GM12875 (cell line): Measurements from ENCODE around the gene SUSD2.

Experiments used
- H3K4me3 ChIP-seq: one replicate; pipeline ENCODE4 v1.5.1; 2011; ENCODE audit warnings: low read depth, low read length, control low read depth
- TF ChIP-seq, protein P1 (sequence below): IDR thresholded peaks from 2 replicates; pipeline ENCODE4 v1.5.1; 2011; ENCODE audit warnings: low read depth, mild to moderate bottlenecking, control low read depth, inconsistent platforms, low read length, moderate library complexity, borderline replicate concordance; ENCODE audit not compliant: insufficient read depth

Gene SUSD2

DNA sequence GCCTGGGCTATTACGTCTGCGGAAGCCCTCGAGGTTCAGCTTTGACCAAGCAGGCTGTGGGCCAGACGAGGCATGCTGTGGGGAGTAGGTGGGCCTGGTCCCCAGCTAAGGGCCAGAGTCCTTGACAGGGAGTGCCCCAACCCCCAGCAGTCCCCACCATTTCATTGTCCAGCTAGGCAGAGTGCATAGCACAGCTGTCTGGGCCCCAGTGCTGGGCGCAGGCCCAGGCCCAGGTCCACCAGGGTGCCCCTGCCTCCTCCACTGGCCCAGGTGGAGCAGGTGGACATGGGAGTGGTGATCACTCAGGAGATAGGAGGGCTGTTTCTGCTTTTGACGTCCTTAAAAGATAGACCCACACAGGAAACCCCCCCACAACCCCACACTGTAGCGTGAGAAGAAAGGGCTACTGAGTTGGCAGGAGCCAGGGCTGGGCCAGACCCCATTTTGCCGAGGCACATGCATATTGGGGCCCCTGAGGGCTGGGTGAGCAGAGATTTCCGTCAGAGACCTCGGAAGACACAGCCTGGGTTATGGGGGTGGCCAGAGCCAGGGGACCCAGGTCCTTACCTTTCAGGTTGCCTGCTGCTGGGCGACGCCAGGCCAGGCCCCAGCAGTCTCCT lies 11.7 kb upstream of the SUSD2 start:
- H3K4me3 ChIP-seq: no peak overlapping the region
- TF ChIP-seq, protein P1, sequence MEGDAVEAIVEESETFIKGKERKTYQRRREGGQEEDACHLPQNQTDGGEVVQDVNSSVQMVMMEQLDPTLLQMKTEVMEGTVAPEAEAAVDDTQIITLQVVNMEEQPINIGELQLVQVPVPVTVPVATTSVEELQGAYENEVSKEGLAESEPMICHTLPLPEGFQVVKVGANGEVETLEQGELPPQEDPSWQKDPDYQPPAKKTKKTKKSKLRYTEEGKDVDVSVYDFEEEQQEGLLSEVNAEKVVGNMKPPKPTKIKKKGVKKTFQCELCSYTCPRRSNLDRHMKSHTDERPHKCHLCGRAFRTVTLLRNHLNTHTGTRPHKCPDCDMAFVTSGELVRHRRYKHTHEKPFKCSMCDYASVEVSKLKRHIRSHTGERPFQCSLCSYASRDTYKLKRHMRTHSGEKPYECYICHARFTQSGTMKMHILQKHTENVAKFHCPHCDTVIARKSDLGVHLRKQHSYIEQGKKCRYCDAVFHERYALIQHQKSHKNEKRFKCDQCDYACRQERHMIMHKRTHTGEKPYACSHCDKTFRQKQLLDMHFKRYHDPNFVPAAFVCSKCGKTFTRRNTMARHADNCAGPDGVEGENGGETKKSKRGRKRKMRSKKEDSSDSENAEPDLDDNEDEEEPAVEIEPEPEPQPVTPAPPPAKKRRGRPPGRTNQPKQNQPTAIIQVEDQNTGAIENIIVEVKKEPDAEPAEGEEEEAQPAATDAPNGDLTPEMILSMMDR: no peak

- TF ChIP-seq, protein P1: no peak
- H3K4me3 ChIP-seq: no peak overlapping the region
These were observed 11.1 kb upstream of the SUSD2 start for GRCh38 chr22:24170188-24170587.

- no peak overlapping the region for H3K4me3 ChIP-seq
- TF ChIP-seq, protein P1: no peak
These were observed 10.7 kb upstream of the SUSD2 start for GRCh38 chr22:24170632-24171031.

DNA sequence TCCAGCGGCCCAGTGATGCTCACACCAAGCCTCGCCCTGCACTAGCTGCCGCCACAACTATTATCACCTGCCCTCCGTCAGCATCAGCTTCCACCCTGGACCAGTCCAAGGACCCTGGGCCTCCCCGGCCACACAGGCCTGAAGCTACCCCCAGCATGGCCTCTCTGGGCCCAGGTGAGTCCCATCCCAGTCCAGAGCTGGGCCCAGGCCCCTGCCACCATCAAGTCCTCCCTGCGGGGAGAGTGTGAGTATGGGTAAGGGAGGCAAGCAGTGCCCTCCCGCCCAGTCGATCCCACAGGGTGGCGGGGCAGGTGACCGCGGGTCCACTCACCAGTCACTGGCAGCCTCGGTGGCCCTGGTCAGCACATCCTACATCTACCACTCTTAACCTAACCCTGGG lies 9.5 kb upstream of the SUSD2 start:
- no peak overlapping the region for H3K4me3 ChIP-seq
- TF ChIP-seq, protein P1: no peak

DNA sequence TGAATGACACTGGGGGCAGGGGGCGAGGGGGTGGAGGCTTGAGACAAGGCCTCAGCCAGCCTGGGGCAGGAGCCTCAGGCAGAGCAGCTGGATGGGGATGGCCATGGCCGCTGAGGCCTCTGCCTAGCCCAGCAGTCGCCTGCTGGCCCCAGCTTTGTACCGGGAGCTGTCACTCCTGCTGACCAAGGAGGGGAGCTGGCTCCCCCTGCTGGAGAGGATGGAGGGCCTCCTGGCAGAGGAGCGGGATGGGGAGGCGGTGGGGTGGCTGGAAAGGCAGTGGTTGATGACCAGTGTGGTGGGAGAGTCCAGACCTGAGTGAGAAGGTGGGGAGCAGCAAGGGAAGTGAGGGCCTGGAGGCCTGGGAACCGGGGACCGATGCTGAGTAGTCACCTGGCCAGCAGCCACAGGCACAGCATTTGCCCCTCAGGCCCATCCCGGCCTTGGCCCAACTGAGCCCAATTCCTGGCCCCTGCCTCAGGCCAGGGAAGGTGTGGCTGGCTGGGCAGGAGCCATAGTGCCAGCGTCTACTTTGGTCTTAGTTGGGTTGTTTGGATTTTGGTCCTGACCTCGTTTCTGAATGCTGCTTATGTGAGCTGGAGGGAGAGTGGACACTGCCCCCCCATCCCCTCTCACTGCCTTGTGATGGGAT lies 6.0 kb upstream of the SUSD2 start:
- TF ChIP-seq, protein P1: peak; percentile 90
- H3K4me3 ChIP-seq: no peak overlapping the region

DNA sequence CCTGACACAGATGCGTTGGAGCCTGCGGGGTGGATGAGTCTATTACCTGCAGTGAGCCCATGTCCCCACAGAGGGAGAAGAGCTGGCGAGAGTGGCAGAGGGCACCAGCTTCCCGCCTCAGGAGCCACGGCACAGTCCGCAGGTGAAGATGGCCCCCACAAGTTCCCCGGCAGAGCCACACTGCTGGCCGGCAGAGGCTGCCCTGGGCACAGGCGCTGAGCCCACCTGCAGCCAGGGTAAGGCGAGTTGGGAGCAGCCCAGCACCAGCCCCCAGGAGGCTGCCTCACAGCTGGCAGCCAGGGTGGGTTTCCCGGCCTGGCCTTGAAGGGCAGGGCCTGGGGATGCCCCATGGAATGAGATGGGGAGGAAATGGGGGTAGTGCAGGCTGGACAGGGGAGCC lies 5.2 kb upstream of the SUSD2 start:
- TF ChIP-seq, protein P1: no peak
- no peak overlapping the region for H3K4me3 ChIP-seq

DNA sequence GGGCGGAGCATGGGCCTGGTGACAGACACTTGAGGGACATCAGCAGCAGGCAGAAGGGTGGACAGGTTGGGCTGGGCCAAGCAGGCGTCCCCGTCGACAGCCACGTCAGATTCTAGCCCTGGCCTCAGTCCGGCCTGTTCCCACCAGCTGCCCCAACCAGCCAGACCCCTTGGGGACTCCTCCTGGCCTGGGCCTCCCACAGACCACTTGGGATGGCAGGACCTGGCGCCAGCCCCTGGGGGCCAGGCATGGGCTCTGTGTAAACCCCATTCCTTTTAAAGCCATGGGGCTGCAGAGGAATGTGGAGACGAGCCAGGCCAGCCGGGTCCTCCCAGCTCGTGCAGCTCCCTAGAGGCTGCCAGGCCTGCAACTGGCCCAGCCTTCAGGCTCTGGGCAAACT lies 4.7 kb upstream of the SUSD2 start:
- H3K4me3 ChIP-seq: no peak overlapping the region
- TF ChIP-seq, protein P1: no peak
